HepG2 (cell line): ENCODE results near the gene CLIC1. TPM values are rescaled to one million over a fixed set of nuclear protein-coding genes. Genes with fewer than 3 reads are reported as not detected.

Experiments used
- ATAC-seq: fragments of 200-7000 bp; cut with Tn5 transposase; 3 replicates; pipeline ENCODE4 v1.9.1; 2020; ENCODE audit warnings: mild to moderate bottlenecking, moderate library complexity
- BruUV-seq: library from RNA; stranded (reverse); fragments of 400-500 nt; replicated peaks from 2 replicates; lab custom pipeline; 2021; lab: Mats Ljungman, UMichigan
- CTCF ChIA-PET: fragments of 300-600 bp; formaldehyde crosslinking; extraction: SDS; loops from one replicate; lab custom pipeline; 2021; ENCODE audit warnings: low total read pairs, inconsistent platforms, low intra/inter-chr PET ratio; lab: Yijun Ruan, JAX
- POLR2A ChIA-PET: fragments of 350-600 bp; sonication (Branson Sonifier 250); formaldehyde crosslinking; loops from one replicate; lab custom pipeline; 2020; ENCODE audit warnings: antibody characterized with exemption, inconsistent platforms; lab: Yijun Ruan, JAX
- DNase-seq: peaks from one replicate; pipeline ENCODE4 v3.0.0-alpha.2; 2015; ENCODE audit warnings: low spot score
- FAIRE-seq: peaks from 3 replicates; lab custom pipeline; 2011; peaks lifted over from hg19 to GRCh38; lab: Jason Lieb, UNC
- H2AFZ ChIP-seq: one replicate; pipeline ENCODE4 v1.6.1; 2011; ENCODE audit warnings: low read length, inconsistent platforms
- H3K27ac ChIP-seq: fragments of 300-600 bp; 3 replicates; pipeline ENCODE4 v1.8.0; 2011; ENCODE audit warnings: mixed run types, mild to moderate bottlenecking, mixed read lengths, low read length, inconsistent platforms; ENCODE audit not compliant: insufficient read depth; ENCODE audit errors: extremely low read length
- H3K27me3 ChIP-seq, 2 experiments: fragments of 200-600 bp in 1 of 2; 2 replicates in 1 of 2; 3 replicates in 1 of 2; pipeline versions ENCODE4 v1.6.0 to v1.8.0; 2011; ENCODE audit warnings: low read length in 2 of 2, mild to moderate bottlenecking in 2 of 2, moderate library complexity in 2 of 2, inconsistent platforms in 1 of 2; ENCODE audit not compliant: insufficient read depth in 2 of 2, control insufficient read depth in 1 of 2
- H3K36me3 ChIP-seq, 2 experiments: fragments of 200-600 bp in 1 of 2; replicated peaks in 1 of 2; 2 replicates in 1 of 2; 3 replicates in 1 of 2; pipeline versions ENCODE4 v1.5.1 to v1.8.0; 2011; ENCODE audit warnings: low read length in 2 of 2, inconsistent platforms in 1 of 2; ENCODE audit not compliant: insufficient read depth in 2 of 2, control insufficient read depth in 1 of 2
- H3K4me1 ChIP-seq: 2 replicates; pipeline ENCODE4 v1.5.1; 2012; ENCODE audit warnings: low read length, inconsistent platforms; ENCODE audit not compliant: insufficient read depth
- H3K4me2 ChIP-seq: 2 replicates; pipeline ENCODE4 v1.6.0; 2011; ENCODE audit warnings: low read depth, low read length, inconsistent platforms
- H3K4me3 ChIP-seq, 3 experiments: fragments of 200-600 bp in 1 of 3; sonication (generic), shearing (Covaris generic) in 1 of 3; replicated peaks in 1 of 3; 2 replicates each; pipeline ENCODE4 v1.5.1; 2011 to 2016; ENCODE audit warnings: low read length in 3 of 3, inconsistent platforms in 2 of 3, low read depth in 2 of 3, mild to moderate bottlenecking in 2 of 3, control low read depth in 1 of 3, mixed read lengths in 1 of 3; ENCODE audit not compliant: insufficient read depth in 1 of 3
- H3K79me2 ChIP-seq: one replicate; pipeline ENCODE4 v1.6.1; 2011; ENCODE audit warnings: low read length, inconsistent platforms; ENCODE audit not compliant: insufficient read depth
- H3K9ac ChIP-seq: 2 replicates; pipeline ENCODE4 v1.6.0; 2011; ENCODE audit warnings: mild to moderate bottlenecking, low read depth, low read length, inconsistent platforms; ENCODE audit not compliant: insufficient read depth
- H3K9me3 ChIP-seq: 2 replicates; pipeline ENCODE4 v1.5.1; 2012; ENCODE audit warnings: mild to moderate bottlenecking, low read length
- H4K20me1 ChIP-seq: 2 replicates; pipeline ENCODE4 v1.6.0; 2011; ENCODE audit warnings: inconsistent platforms, mild to moderate bottlenecking, low read length, moderate library complexity; ENCODE audit not compliant: insufficient read depth
- AGO2 ChIP-seq: fragments of 200-400 bp; formaldehyde crosslinking; optimal IDR thresholded peaks from 2 replicates; pipeline ENCODE3; 2017; ENCODE audit warnings: mild to moderate bottlenecking, low read depth, low read length, moderate library complexity
- SOX6 ChIP-seq, 2 experiments: fragments of 450-650 bp in 1 of 2; sonication (generic) in 1 of 2; formaldehyde crosslinking in 1 of 2; IDR thresholded peaks; 2 replicates each; pipeline versions ENCODE4 v1.4.0 to v1.6.1; 2017 to 2020; ENCODE audit warnings: antibody characterized with exemption in 1 of 2, mild to moderate bottlenecking in 1 of 2, missing genetic modification reagents in 1 of 2
- ZNF337 ChIP-seq: sonication (generic); formaldehyde crosslinking; IDR thresholded peaks from 2 replicates; pipeline ENCODE4 v1.5.1; 2020; ENCODE audit warnings: missing genetic modification reagents, low read depth, mild to moderate bottlenecking, borderline replicate concordance
- ZSCAN30 ChIP-seq: sonication (generic); formaldehyde crosslinking; IDR thresholded peaks from 2 replicates; pipeline ENCODE4 v1.5.0; 2020; ENCODE audit warnings: mild to moderate bottlenecking, missing genetic modification reagents
- WGBS: methylation state at CpG from one replicate; pipeline ENCODE4 v1.1.6; 2017; ENCODE audit warnings: low lambda C conversion rate; 5-methylcytosine and 5-hydroxymethylcytosine counted together
- in situ Hi-C: cut with HindIII; loops from 2 replicates; pipeline ENCODE4 v1.10.0; 2017; ENCODE audit warnings: low pct_unique_long_range_greater_than_20kb; ENCODE audit not compliant: extremely low pct_ligation_motif_present
- intact Hi-C: fragments of 100-400 bp; cut with micrococcal nuclease; formaldehyde crosslinking; loops from one replicate; pipeline ENCODE4 v1.10.0; 2022; ENCODE audit not compliant: unreplicated experiment
- polyA plus RNA-seq, 8 experiments: library from polyadenylated mRNA; depleted of rRNA in 3 of 8; stranded (reverse) in 7 of 8; unstranded in 1 of 8; fragments of >200 nt; fragmentation: Illumina TruSeq in 4 of 8; extraction: Trizol in 4 of 8; gene quantifications; 2 replicates each; pipeline versions ENCODE4 v1.2.1 to v1.2.3, GENCODE V29; 2011 to 2016; ENCODE audit warnings: low read depth in 4 of 8, missing spikeins in 1 of 8, mixed read lengths in 1 of 8; ENCODE audit not compliant: insufficient read depth in 1 of 8
- total RNA-seq, 5 experiments: library from RNA; depleted of rRNA; stranded (reverse); fragments of >200 nt; fragmentation: Illumina TruSeq; extraction: Trizol; gene quantifications; 2 replicates each; pipeline ENCODE4 v1.2.3, GENCODE V29; 2016; ENCODE audit warnings: low read depth in 1 of 5

The CLIC1 gene
- total and polyA plus RNA-seq, 2 of the 13 experiments (the other 11 are each of a cell fraction or from before 2014, with no cell fraction given) = 602 to 891 TPM

GRCh38 chr6:31780507-31781243 lies 44.3 kb upstream of the CLIC1 start:
- in situ Hi-C loops = no loop called here
- H2AFZ ChIP-seq = no peak overlapping the region
- peaks cover 49 to 56% of the 10 kb centered on the region in 2 experiments for H3K36me3 ChIP-seq
- no peak overlapping the region for H3K27ac ChIP-seq
- over 99% methylated on average over 19 of the region's 20 CpGs for WGBS
- TF ChIP-seq ZNF337 (CRISPR knock-in tag) (no peak), AGO2 (peak; percentile 40)
- no peak overlapping the region for H3K4me2 ChIP-seq
- H3K9me3 ChIP-seq = no peaks in the 10 kb centered on the region
- H3K79me2 ChIP-seq = no peaks in the 10 kb centered on the region
- no peaks in the 10 kb centered on the region for H3K27me3 ChIP-seq
- FAIRE-seq = no peak
- no peak for DNase-seq
- POLR2A ChIA-PET = interaction anchor here (1.5 to 4.2 kb wide), 5 partner anchors 11 to 44 kb away, joined by 3 to 66 read pairs (median 5); partner anchors contain the start of genes CLIC1, LSM2, MSH5 and VARS1
- no peak overlapping the region for H3K9ac ChIP-seq
- no peak for ATAC-seq
- no peaks in the 10 kb centered on the region for H4K20me1 ChIP-seq
- BruUV-seq = no TSS peak
- no peak overlapping the region for H3K4me3 ChIP-seq
- intact Hi-C loops = no loop called here
- H3K4me1 ChIP-seq = peaks cover 37% of the 10 kb centered on the region
- CTCF ChIA-PET = no interaction called here

GRCh38 chr6:31779908-31780307 lies 43.6 kb upstream of the CLIC1 start:
- CTCF ChIA-PET = no interaction called here
- Histone ChIP-seq H3K36me3 (peaks cover 42 to 49% of the 10 kb centered on the region in 2 experiments), H3K4me1 (peaks cover 45% of the 10 kb centered on the region), H3K79me2 (no peaks in the 10 kb centered on the region), H2AFZ (no peak overlapping the region), H3K9ac (no peak overlapping the region), H3K27me3 (no peaks in the 10 kb centered on the region), H3K4me2 (no peak overlapping the region), H3K27ac (no peak overlapping the region), H4K20me1 (no peaks in the 10 kb centered on the region), H3K4me3 (no peak overlapping the region), H3K9me3 (no peaks in the 10 kb centered on the region)
- no peak for DNase-seq
- no peak for FAIRE-seq
- POLR2A ChIA-PET = interaction anchor here (1.1 to 4.2 kb wide), 5 partner anchors 11 to 43 kb away, joined by 3 to 66 read pairs (median 5); partner anchors contain the start of genes CLIC1, LSM2, MSH5 and VARS1
- no TSS peak for BruUV-seq
- 98% methylated on average over 8 of the region's 10 CpGs for WGBS
- intact Hi-C loops (loop anchor here (10.0 kb wide), 1 partner anchor 145 kb away; the partner anchor contains the start of gene C2), in situ Hi-C loops (no loop called here)
- TF ChIP-seq ZSCAN30 (CRISPR knock-in tag) (no peak), SOX6 (IDR thresholded peaks at IDR 0.05) (no peak), SOX6 (CRISPR knock-in tag; IDR thresholded peaks at IDR 0.05) (no peak)
- ATAC-seq = no peak
